ENCODE data around the gene ZFPM1.
A peak's percentile ranks its signal among the peaks of the same experiment; 100 is the strongest.

Gene ZFPM1

DNA sequence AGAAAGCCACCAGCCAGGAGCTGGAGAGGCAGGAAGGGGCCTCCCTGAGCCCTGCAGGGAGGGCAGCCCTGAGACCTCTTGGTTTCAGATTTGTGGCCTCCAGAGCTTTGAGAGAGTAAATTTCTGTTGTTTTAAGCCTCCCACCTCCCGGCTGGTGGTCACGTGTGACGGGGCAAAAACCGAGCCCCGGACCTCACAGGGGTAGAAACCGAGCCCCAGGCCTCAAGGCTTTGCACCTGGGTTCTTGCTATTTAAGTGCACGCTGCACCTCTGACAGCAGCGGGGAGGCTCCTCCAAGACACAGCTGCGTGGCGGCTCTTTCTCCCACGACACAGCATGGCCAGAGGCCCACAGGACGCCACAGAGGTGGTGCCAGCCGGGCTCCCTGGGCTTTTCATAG is 99.7 kb downstream of the ZFPM1 start:
- Histone ChIP-seq H3K27ac (ENCODE audit: low read depth, low read length, severe bottlenecking) (no peak overlapping the region), H3K9me3 (ENCODE audit: control insufficient read depth, low read length) (no peaks in the 10 kb centered on the region), H3K4me1 (ENCODE audit: control insufficient read depth, insufficient read depth, low read length, poor library complexity, severe bottlenecking) (no peaks in the 10 kb centered on the region), H3K36me3 (ENCODE audit: control insufficient read depth, insufficient read depth, low read length) (no peaks in the 10 kb centered on the region), H3K4me3 (ENCODE audit: extremely low read depth, insufficient read depth, low read length, poor library complexity, severe bottlenecking) (no peak overlapping the region)
- 88 to 92% methylated on average over 13 of the region's 13 CpGs for WGBS, 2 experiments (ENCODE audit: insufficient coverage in 2 of 2)

GRCh38 chr16:88553739-88554138 is 100.7 kb downstream of the ZFPM1 start:
- 96% methylated on average over 12 to 15 of the region's 16 CpGs for WGBS, 2 experiments (ENCODE audit: insufficient coverage in 2 of 2)
- Histone ChIP-seq H3K36me3 (ENCODE audit: control insufficient read depth, insufficient read depth, low read length) (no peaks in the 10 kb centered on the region), H3K9me3 (ENCODE audit: control insufficient read depth, low read length) (no peaks in the 10 kb centered on the region), H3K4me3 (ENCODE audit: extremely low read depth, insufficient read depth, low read length, poor library complexity, severe bottlenecking) (no peak overlapping the region), H3K27ac (ENCODE audit: low read depth, low read length, severe bottlenecking) (no peak overlapping the region), H3K4me1 (ENCODE audit: control insufficient read depth, insufficient read depth, low read length, poor library complexity, severe bottlenecking) (no peaks in the 10 kb centered on the region)

DNA sequence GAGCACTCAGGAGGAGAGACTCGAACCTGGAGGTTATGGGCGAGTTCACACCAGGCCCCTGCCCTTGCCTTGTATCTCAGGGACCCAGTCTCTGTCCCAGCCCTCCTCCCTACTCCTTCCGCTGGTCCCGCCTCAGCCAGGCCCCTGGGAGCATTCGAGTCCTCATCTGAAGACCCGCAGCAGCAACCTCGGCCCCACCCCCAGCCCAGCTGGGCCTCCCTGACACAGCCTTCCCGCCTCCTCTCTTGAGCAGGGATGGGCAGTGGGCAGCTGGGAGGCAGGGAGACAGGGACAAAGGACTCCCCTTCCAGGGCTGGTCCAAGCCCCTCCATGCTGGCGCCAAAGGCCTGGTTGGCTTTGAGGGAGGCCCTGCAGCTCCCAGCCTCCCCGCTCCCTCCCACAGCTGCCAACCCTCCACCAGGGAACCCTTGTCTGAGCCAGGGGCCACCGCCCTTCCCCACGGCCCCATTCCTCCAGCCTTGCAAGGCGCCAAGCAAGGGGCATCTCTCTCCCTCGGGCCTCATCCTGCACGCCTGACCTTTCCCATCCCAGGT is 101.7 kb downstream of the ZFPM1 start:
- WGBS, 2 experiments (ENCODE audit: insufficient coverage in 2 of 2), result 76 to 80% methylated on average over 7 to 15 of the region's 15 CpGs
- Histone ChIP-seq H3K4me3 (ENCODE audit: extremely low read depth, insufficient read depth, low read length, poor library complexity, severe bottlenecking) (no peak overlapping the region), H3K4me1 (ENCODE audit: control insufficient read depth, insufficient read depth, low read length, poor library complexity, severe bottlenecking) (no peaks in the 10 kb centered on the region), H3K27ac (ENCODE audit: low read depth, low read length, severe bottlenecking) (no peak overlapping the region), H3K9me3 (ENCODE audit: control insufficient read depth, low read length) (no peaks in the 10 kb centered on the region), H3K36me3 (ENCODE audit: control insufficient read depth, insufficient read depth, low read length) (no peaks in the 10 kb centered on the region)

GRCh38 chr16:88556294-88556988 is 103.4 kb downstream of the ZFPM1 start:
- Histone ChIP-seq H3K36me3 (ENCODE audit: control insufficient read depth, insufficient read depth, low read length) (no peaks in the 10 kb centered on the region), H3K4me3 (ENCODE audit: extremely low read depth, insufficient read depth, low read length, poor library complexity, severe bottlenecking) (no peak overlapping the region)
- WGBS, 2 experiments (ENCODE audit: insufficient coverage in 2 of 2), result 76 to 80% methylated on average over 6 to 11 of the region's 15 CpGs

DNA sequence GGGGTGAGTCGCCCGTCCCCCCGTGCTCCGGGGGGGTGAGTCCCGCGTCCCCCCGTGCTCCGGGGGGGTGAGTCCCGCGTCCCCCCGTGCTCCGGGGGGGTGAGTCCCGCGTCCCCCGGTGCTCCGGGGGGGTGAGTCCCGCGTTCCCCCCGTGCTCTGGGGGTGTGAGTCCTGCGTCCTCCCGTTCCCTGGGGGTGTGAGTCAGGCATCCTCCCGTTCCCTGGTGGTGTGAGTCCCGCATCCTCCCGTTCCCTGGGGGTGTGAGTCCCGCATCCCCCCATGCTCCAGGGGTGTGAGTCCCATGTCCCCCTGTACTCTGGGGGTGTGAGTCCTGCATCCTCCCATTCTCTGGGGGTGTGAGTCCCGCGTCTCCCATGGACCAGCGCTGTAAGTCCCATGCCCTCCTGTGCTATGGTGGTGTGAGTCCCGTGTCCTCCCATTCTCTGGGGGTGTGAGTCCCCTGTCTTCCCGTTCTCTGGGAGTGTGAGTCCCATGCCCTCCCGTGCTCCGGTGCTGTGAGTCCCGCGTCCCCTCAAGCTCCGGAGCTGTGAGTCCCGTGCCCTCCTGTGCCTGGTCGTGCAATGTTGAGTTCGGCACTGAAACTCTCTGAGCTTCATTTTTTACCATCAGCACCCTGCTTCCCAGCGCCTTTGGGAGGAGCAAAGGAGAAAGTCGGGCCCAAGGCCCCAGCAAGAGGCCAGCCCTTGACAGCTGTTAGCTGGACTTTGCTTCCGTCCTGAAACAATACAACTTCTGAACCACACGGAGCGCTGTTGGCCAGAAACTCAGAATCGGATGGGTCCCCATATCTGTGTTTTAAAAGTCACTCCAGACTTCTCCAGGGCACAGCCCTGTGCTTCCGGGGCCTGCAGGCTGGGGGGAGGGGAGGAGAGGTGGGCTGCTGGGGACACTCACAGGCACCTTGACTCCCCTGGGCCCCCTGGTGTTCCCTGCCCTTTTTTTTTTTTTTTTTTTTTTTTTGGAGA is 105.7 kb downstream of the ZFPM1 start:
- Histone ChIP-seq H3K4me3 (ENCODE audit: extremely low read depth, insufficient read depth, low read length, poor library complexity, severe bottlenecking) (no peak overlapping the region), H3K27ac (ENCODE audit: low read depth, low read length, severe bottlenecking) (no peak overlapping the region), H3K9me3 (ENCODE audit: control insufficient read depth, low read length) (no peaks in the 10 kb centered on the region), H3K4me1 (ENCODE audit: control insufficient read depth, insufficient read depth, low read length, poor library complexity, severe bottlenecking) (no peaks in the 10 kb centered on the region), H3K36me3 (ENCODE audit: control insufficient read depth, insufficient read depth, low read length) (no peaks in the 10 kb centered on the region)
- 74 to 80% methylated on average over 15 to 21 of the region's 45 CpGs for whole genome bisulfite sequencing, 2 experiments (ENCODE audit: insufficient coverage in 2 of 2)

More at GRCh38 chr16:88556294-88556988, 103.4 kb downstream of the ZFPM1 start:
- no peaks in the 10 kb centered on the region for H3K4me1 ChIP-seq (ENCODE audit: control insufficient read depth, insufficient read depth, low read length, poor library complexity, severe bottlenecking)
- no peak overlapping the region for H3K27ac ChIP-seq (ENCODE audit: low read depth, low read length, severe bottlenecking)
- no peaks in the 10 kb centered on the region for H3K9me3 ChIP-seq (ENCODE audit: control insufficient read depth, low read length)

DNA sequence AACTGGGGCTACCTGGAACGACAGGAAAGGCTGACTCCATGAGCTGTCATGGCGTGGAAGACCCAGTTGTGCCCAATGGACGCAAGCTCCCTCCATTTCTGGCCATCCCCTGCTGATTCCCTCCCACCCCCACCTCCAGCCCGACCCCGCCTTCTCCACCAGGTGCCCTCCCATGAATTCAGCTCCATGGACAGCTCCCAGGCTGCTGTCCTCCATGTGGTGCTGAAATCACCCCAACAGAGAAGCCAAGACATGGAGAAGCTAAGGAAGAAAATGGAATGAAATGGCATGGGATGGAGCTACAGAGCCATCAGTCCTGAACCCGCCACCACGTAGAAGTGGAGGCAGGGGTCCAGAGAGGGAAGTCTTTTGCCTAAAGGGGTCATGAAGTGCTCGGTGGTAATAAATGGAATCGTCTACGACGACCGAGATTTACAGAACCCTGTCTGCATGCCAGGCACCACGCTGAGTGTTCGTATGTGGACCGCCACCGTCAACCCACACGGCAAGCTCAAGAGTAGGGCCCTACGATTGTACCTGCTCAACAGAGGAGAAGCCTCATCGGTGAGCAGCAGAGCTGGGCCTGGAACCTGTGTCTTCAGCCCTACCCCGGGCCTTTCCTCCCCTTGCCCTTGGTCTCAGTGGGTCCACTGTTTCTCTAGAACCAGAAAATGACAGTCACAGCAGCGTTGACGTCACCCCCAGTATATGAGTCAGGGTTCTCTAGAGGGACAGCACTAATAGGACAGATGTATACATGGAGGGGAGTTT is 107.8 kb downstream of the ZFPM1 start:
- H3K27ac ChIP-seq (ENCODE audit: low read depth, low read length, severe bottlenecking), result no peak overlapping the region
- H3K4me1 ChIP-seq (ENCODE audit: control insufficient read depth, insufficient read depth, low read length, poor library complexity, severe bottlenecking), result peaks cover under 1% of the 10 kb centered on the region
- H3K4me3 ChIP-seq (ENCODE audit: extremely low read depth, insufficient read depth, low read length, poor library complexity, severe bottlenecking), result no peak overlapping the region
- WGBS, 2 experiments (ENCODE audit: insufficient coverage in 2 of 2), result 70 to 74% methylated on average over 20 to 22 of the region's 22 CpGs
- H3K36me3 ChIP-seq (ENCODE audit: control insufficient read depth, insufficient read depth, low read length), result no peaks in the 10 kb centered on the region
- no peaks in the 10 kb centered on the region for H3K9me3 ChIP-seq (ENCODE audit: control insufficient read depth, low read length)

- no peak overlapping the region for H3K4me3 ChIP-seq (ENCODE audit: extremely low read depth, insufficient read depth, low read length, poor library complexity, severe bottlenecking)
- 32 to 36% methylated on average over 20 to 21 of the region's 24 CpGs for WGBS, 2 experiments (ENCODE audit: insufficient coverage in 2 of 2)
- peaks cover 9% of the 10 kb centered on the region for H3K4me1 ChIP-seq (ENCODE audit: control insufficient read depth, insufficient read depth, low read length, poor library complexity, severe bottlenecking)
- H3K27ac ChIP-seq (ENCODE audit: low read depth, low read length, severe bottlenecking), result no peak overlapping the region
- no peaks in the 10 kb centered on the region for H3K9me3 ChIP-seq (ENCODE audit: control insufficient read depth, low read length)
- H3K36me3 ChIP-seq (ENCODE audit: control insufficient read depth, insufficient read depth, low read length), result no peaks in the 10 kb centered on the region
Observed at GRCh38 chr16:88561485-88562359, 108.6 kb downstream of the ZFPM1 start.

DNA sequence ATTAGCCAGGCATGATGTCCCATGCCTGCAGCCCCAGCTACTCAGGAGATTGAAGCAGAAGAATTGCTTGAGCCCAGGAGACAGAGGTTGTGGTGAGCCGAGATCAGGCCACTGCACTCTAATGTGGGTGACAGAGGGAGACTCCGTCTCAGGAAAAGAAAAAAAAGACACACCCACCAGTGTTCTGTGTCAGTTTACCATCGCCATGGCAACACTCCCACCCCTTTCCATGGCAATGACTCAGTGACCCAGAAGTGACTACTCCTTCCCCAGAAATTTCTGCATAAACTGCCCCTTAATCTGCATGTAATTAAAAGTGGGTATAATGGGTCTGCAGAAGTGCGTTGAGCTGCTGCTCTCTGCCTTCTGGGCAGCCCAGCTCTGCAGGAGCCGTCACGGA is 113.1 kb downstream of the ZFPM1 start:
- H3K4me3 ChIP-seq (ENCODE audit: extremely low read depth, insufficient read depth, low read length, poor library complexity, severe bottlenecking), result no peak overlapping the region
- WGBS, 2 experiments (ENCODE audit: insufficient coverage in 2 of 2), result 73 to 88% methylated on average over 3 to 4 of the region's 6 CpGs
- no peak overlapping the region for H3K27ac ChIP-seq (ENCODE audit: low read depth, low read length, severe bottlenecking)
- no peaks in the 10 kb centered on the region for H3K9me3 ChIP-seq (ENCODE audit: control insufficient read depth, low read length)
- peaks cover 19% of the 10 kb centered on the region for H3K4me1 ChIP-seq (ENCODE audit: control insufficient read depth, insufficient read depth, low read length, poor library complexity, severe bottlenecking)
- H3K36me3 ChIP-seq (ENCODE audit: control insufficient read depth, insufficient read depth, low read length), result no peaks in the 10 kb centered on the region

DNA sequence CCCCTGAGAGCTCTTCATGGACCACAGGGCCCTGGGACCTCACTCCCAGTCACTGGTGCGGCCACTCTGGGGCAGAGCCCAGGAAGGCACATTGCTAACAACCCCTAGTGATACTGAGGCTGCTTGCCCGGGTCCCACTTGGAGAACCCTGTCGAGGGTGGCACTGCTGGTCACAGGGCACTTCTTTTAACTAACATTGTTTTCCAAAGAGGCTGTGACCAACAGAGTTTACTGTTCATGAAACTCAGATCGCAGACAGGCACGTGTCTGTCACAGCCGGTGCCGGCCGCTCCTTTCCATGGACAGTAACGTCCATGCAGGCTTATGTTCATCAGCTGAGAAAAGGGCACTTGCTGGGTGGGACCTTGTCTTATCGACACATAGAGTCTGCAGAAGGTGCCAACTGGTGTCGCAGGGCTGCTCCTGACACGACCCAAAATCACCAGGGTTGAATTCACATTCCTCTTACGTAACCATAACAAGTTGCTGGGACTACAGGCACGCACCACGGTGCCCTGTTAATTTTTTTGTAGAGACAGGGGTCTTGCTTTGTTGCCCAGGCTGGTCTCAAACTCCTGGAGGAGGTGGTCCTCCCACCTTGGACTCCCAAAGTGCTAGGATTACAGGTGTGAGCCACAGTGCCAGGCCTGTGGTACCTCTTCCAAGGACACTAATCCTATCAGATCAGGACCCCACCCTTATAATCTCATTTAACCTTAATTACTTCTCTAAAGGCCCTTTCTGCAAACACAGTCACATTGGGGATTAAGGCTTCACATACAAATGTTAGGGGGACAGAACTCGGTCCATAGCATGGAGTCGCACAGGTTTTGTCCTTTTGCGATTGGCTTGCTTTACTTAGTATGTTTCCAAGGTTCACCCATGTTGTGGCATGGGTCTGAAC is 115.9 kb downstream of the ZFPM1 start:
- peaks cover 23% of the 10 kb centered on the region for H3K4me1 ChIP-seq (ENCODE audit: control insufficient read depth, insufficient read depth, low read length, poor library complexity, severe bottlenecking)
- no peak overlapping the region for H3K27ac ChIP-seq (ENCODE audit: low read depth, low read length, severe bottlenecking)
- peaks cover 25% of the 10 kb centered on the region for H3K36me3 ChIP-seq (ENCODE audit: control insufficient read depth, insufficient read depth, low read length)
- WGBS, 2 experiments (ENCODE audit: insufficient coverage in 2 of 2), result 89% methylated on average over 18 of the region's 18 CpGs
- peak overlapping the region; percentile 69 for H3K4me3 ChIP-seq (ENCODE audit: extremely low read depth, insufficient read depth, low read length, poor library complexity, severe bottlenecking)
- no peaks in the 10 kb centered on the region for H3K9me3 ChIP-seq (ENCODE audit: control insufficient read depth, low read length)

Data from mesodermal cell (in vitro differentiated cells).